Hematopoietic multipotent progenitor cell (in vitro differentiated cells): Measurements from ENCODE around the gene SPATA31D4. TPM values are rescaled to one million over a fixed set of nuclear protein-coding genes. Genes with fewer than 3 reads are reported as not detected.
"Not testable (repeated sequence)": the region's sequence is repeated elsewhere in the genome, so short reads cannot be mapped to it uniquely, and the experiment has no call there.

Source experiments
- DNase-seq, 3 donors: peaks; one replicate each; pipeline ENCODE4 v3.0.0-alpha.2; 2011 to 2015; ENCODE audit warnings: low read depth in 2 of 3, low spot score in 2 of 3
- total RNA-seq: library from RNA; depleted of rRNA; stranded (reverse); fragments of >200 nt; gene quantifications from one replicate; pipeline ENCODE4 v1.2.3, GENCODE V29; 2012

The SPATA31D4 gene
- total RNA-seq = not detected

- DNase-seq = not testable (repeated sequence)
Measured at GRCh38 chr9:81928305-81928704, at the start of gene SPATA31D4. Gene SPATA31D4 (plus strand): TSS chr9:81928428. CDS start chr9:81928514, 86 bp downstream.

GRCh38 chr9:81878530-81878929 is 49.7 kb upstream of the SPATA31D4 start:
- DNase-seq = no peak

- DNase-seq = no peak
Measured at GRCh38 chr9:81879501-81879916, 48.7 kb upstream of the SPATA31D4 start.

- DNase-seq = no peak
Measured at GRCh38 chr9:81885602-81886001, 42.6 kb upstream of the SPATA31D4 start.

GRCh38 chr9:81886665-81887064 is 41.6 kb upstream of the SPATA31D4 start:
- peak in 1 of 3 donors; percentile 0 for DNase-seq

- DNase-seq = no peak
Measured at GRCh38 chr9:81890104-81890503, 38.1 kb upstream of the SPATA31D4 start.

GRCh38 chr9:81892440-81892839 is 35.8 kb upstream of the SPATA31D4 start:
- DNase-seq = no peak

- DNase-seq = no peak
Measured at GRCh38 chr9:81893929-81894328, 34.3 kb upstream of the SPATA31D4 start.

- no peak for DNase-seq
Measured at GRCh38 chr9:81894891-81895290, 33.3 kb upstream of the SPATA31D4 start.

- DNase-seq = no peak
Measured at GRCh38 chr9:81896070-81896469, 32.2 kb upstream of the SPATA31D4 start.

GRCh38 chr9:81898851-81899250 is 29.4 kb upstream of the SPATA31D4 start:
- DNase-seq = no peak

- DNase-seq = no peak
Measured at GRCh38 chr9:81902196-81902595, 26.0 kb upstream of the SPATA31D4 start.

- DNase-seq = no peak
Measured at GRCh38 chr9:81902626-81903025, 25.6 kb upstream of the SPATA31D4 start.

GRCh38 chr9:81906671-81907070 is 21.6 kb upstream of the SPATA31D4 start:
- no peak for DNase-seq

GRCh38 chr9:81912135-81912534 is 16.1 kb upstream of the SPATA31D4 start:
- DNase-seq = no peak

GRCh38 chr9:81915801-81916505 is 12.3 kb upstream of the SPATA31D4 start:
- no peak for DNase-seq

- DNase-seq = not testable (repeated sequence)
Measured at GRCh38 chr9:81918507-81918906, 9.7 kb upstream of the SPATA31D4 start.

GRCh38 chr9:81930147-81930546 is 1.9 kb downstream of the SPATA31D4 start:
- not testable (repeated sequence) for DNase-seq

- DNase-seq = not testable (repeated sequence)
Measured at GRCh38 chr9:81933547-81933946, 5.3 kb downstream of the SPATA31D4 start.

- DNase-seq = not testable (repeated sequence)
Measured at GRCh38 chr9:81943393-81943792, 15.2 kb downstream of the SPATA31D4 start, which contains the start of gene SPATA31D3. Gene SPATA31D3 (plus strand): TSS chr9:81943500. CDS start chr9:81943586, 86 bp downstream.

- DNase-seq = not testable (repeated sequence)
Measured at GRCh38 chr9:81948650-81949049, 20.4 kb downstream of the SPATA31D4 start.

GRCh38 chr9:81953096-81953495 is 24.9 kb downstream of the SPATA31D4 start:
- DNase-seq = no peak

- DNase-seq = no peak
Measured at GRCh38 chr9:81955625-81956024, 27.4 kb downstream of the SPATA31D4 start.
